GM18909 (cell line): Measurements from ENCODE around the gene LHFPL3.
A peak's percentile ranks its signal among the peaks of the same experiment; 100 is the strongest.

ENCODE experiments used
- ATAC-seq: cut with Tn5 transposase; IDR thresholded peaks from one replicate; pipeline ENCODE4 v1.9.1; 2021; ENCODE audit warnings: mild to moderate bottlenecking; ENCODE audit not compliant: unreplicated experiment, poor library complexity

LHFPL3 gene

DNA sequence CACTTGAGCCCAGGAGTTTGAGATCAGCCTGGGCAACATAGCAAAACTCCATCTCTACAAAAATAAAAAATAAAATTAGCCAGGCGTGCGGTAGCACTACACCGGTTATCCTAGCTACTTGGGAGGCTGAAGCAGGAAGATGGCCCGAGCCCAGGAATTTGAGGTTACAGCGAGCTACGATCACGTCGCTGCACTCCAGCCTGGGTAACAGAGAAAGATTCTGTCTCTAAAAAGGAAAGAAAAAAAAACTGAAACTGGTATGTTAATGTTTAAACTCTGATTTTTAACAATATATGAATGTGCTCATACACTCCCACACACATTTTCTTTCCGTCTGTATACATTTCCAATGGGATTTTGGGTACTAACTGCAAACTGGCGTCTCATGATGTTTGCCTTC is 545.0 kb downstream of the LHFPL3 start:
- no peak for ATAC-seq

DNA sequence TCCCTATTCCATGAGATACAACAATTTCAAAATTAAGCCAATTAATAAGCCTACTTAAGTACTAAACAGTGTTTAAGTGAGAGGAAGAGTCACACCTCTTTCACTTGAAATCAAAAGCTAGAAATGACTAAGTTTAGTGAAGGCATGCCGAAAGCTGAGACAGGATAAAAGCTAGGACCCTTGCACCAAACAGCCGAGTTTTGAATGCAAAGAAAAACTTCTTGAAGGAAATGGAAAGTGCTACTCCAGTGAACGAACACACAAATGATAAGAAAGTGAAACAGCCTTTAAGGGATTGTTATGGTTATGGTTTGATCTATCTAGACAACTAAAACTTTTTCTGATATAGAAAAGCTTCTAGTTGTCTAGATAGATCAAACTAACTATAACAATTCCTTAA is 550.2 kb downstream of the LHFPL3 start:
- peak; percentile 78 for ATAC-seq

DNA sequence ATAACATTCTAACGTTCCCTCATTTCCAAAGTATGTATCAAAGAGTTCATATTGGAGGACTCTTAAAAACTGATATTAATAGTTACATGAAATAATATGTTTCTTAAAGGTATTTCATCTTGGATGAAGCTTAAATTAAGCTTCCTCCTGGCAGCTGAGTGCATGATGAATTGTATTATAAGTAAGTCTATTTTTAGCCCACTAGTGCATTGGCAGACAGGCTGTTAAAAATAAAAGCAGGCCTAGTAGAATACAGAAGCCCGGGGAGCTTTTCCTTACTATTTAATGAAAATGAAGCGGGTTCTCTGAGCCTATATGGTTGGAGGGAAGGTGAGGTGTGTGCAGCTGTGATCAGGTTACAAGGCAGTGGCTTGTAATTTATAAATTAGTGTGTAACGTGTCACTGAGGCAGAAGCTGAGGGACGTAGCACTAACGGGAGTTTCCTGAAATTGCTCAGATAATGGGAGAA is 554.9 kb downstream of the LHFPL3 start:
- ATAC-seq, result peak; percentile 3

DNA sequence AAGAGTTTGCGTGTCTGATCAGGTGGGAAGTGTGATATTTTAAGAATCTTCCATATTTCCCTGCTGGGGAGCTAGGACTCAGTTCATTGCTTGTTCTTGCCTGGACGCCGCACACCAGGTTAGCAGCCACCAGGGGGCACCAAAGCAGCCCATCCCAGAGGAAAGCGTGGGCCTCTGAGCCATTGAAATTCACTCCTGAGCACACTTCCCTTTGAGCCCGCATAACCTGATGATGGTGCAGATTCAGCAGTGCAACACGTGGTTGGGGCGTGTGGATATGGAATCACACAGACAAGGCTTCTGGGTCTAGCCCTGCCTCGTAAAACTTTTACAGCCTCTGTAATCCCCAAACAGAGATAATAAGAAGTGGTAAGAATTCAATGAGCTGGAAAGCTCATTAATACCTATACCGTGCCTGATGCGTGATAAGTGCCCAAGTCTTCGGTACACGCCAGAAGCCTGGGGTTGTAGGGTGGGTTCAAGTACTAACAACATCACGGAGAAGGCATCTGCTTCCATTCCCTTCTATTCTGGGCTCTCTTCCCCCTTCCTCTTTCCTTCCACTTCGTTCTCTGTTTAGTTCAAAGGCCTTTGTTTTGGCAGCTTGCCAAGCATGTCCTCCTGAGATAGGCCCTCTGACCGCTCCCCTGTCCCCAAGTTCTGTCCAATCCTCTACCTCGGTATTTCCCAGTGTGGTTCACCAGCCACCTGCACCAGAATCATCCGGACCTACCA is 555.5 kb downstream of the LHFPL3 start:
- peak; percentile 92 for ATAC-seq

DNA sequence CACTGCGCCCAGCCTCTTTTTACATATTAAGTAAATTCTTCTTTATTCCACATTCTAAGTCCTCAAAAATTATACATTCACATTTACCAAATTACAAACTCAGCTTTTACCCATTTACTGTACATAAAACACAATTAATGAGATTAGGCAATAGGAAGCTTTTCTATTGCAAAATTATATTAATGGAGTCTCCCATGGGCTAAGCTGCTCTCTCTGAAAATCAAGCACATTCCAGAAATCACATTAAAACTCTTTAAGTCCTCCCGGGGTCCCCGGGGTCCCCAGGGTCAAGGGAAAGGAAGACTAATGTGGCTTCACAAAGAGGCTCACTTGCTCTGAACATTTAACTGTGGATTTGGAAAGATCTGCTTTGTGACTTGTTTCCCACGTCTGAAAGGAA is 558.2 kb downstream of the LHFPL3 start:
- ATAC-seq, result no peak

DNA sequence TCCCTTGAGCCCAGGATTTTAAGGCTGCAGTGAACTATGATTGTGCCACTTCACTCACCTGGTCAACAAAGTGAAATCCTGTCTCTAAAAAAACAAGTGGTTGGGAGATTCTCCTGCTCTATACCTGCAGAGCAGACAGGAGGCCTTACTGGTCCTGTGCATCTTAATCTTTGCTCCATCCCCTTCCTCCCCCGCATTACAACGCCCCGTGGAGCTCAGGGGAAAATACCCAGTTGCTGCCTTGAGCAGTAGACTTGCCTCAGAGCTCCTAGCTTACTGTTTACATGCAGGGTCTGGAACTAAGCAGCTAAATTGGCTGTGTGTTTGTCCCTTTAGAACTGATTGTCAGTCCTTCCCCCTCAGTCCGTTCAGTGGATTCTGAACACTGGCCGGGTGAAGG is 561.8 kb downstream of the LHFPL3 start:
- no peak for ATAC-seq

DNA sequence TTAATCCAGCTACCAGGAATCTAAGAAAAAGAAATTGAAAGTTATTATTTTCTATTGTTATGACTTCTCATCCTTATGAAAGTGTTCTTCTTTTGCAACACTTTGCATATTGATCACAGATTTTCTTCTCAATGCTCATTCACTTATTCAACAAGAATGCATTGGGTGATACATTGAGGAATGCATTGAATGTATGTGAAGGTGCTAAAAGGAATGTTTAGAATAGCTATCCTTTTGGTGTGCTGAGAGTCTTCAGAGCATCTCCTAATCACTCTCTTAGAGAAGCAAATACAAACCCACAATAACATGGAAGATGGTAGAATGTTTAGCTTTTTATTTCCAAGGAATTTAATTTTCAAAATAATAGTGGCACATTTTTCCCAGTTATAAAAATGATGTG is 563.5 kb downstream of the LHFPL3 start:
- ATAC-seq, result no peak

DNA sequence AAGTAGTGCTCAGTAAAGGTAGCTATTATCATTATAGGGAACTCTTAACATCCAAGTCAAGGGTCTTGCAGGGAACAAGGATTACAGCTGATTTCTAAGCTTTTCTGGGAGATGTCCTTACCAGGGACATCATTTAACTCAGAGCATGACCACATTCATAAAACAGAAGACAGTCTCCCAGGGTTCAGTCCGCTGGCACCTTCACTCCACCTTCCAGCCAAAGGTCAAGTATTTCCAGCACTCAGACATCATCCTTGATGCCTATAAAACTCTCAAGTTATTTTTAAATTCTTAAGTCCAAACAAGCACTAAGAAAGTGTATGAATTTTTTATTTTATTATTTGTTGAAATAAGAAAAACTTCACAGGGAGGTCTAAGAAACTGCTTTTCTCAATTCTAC is 565.9 kb downstream of the LHFPL3 start:
- no peak for ATAC-seq

DNA sequence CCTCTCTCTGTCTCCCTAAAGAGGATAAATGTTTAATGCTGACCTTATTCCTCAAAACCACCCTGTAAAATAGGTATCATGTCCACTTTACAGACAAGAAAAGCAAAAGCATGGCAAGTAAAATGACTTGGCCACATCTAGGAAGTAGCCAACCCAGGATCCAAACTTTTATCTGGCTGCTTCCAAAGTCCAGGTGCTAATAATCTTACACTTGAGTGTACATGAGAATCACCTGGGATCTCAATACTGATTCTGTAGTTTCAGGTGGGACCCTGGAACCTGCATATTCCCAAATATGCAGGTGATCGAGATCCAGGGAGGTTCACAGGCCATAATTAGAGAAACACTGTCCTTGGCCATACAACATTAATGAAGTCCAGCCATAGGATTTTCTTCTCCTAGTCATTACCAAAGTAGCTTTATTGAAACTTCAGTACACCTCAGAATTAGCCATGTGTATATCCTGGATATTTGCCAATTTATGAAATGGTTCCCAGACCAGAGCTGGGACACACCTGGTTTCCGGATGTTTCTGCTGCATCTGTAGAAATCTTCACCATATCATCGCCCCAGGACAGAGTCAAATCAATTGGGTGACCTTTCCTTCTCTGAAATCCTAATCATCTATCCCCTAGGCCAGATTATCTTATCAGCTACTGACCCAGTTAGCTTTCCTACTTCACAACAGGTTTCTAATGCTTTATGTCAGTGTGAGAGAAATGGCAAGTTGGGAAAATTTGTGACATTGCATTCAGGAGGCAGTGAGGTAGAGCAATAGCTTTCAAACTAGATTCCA is 566.5 kb downstream of the LHFPL3 start:
- no peak for ATAC-seq

DNA sequence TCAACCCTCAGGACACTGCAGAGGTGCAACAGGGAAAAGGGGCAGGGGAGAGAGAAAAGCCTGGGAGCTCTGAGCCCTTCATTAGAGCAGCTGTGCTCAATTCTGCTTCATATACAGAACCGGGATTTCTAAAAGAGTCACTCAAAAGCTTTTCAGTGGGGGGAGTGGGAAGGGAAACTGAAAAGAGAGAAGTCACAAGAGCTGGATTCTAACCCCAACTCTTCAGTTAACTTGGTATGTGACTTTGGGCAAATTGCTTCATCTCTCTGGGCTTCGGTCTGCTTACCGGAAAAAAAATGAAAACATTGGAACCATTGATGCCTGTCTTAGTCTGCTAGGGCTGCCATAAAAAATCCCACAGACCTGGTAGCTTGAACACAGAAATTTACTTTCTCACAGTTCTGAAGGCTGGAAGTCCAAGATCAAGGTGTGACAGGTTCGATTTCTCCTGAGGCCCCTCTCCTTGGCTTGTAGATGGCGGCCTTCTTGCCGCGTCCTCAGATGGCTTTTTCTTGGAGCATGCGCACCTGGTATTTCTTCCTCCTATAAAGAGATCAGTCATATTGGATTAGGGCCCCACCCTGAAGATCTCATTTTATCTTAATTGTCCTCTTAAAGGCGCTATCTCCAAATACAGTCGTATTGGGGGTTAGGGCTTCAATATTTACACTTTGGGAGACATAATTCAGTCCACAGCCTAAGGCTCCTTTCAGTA is 567.3 kb downstream of the LHFPL3 start:
- no peak for ATAC-seq

DNA sequence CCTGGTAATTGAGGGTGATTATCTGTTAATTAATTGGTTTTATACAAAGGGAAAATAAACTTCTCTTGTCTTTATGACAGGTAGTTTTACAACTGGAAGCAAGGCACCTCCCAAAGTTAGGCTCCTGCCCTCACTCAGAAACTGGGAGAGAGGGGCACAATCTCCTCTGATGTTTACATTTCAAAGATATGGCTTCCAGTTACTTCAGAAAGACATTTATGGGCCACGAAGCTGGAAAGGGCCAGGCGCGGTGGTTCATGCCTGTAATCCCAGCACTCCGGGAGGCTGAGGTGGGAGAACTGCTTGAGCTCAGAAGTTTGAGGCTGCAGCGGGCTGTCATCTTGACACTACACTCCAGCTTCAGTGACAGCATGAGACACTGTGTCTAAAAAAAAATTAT is 570.0 kb downstream of the LHFPL3 start:
- ATAC-seq, result no peak

DNA sequence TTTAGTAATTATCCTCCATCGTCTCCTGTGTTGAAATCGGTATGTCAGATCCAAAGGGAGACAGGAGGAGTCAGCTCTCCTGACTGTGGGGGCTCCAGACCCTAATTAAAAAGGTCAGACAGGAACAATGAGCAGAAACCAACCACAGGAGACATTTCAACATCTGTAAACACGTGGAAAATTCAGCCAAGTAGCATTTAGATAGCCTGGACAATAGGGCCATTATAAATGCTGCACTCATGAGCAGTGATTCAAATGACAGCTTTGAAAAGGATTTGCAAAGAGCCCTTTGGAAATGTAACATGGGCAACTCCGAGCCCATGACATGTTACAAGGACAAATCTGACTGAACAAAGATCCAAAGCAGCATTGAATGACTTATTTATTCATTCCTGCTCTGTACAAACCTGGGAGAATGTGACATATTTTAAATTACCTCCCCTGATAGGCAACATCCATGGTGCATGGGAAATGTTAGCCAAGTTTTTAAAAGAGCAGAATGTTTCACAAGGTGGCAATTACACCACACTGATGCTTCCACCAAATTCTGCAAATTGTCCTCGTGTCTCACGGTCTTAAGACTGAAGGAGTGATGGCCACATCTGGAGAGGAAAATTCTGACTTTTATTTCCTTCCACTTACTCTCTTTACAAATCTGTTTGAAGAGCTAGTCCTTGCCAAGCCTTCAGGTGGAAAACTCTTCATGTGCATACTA is 572.3 kb downstream of the LHFPL3 start:
- ATAC-seq, result no peak

DNA sequence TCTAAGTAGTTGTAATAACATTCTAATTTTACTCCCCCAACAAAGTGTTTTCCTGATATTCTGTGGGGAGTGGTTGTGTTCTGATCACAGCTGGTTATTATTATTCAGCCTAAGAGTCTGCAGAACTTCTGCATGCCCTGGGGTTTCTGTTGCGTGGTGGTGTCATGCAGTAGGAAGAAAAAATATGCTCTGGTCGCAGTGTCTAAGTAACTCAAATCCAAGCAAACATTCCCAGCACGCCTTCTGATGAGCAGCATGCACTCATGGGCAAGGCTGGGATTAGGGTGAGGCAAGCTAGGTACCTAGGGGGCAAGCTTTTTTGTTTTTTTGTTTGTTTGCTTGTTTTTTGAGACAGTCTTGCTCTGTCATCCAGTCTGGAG is 572.8 kb downstream of the LHFPL3 start:
- no peak for ATAC-seq

DNA sequence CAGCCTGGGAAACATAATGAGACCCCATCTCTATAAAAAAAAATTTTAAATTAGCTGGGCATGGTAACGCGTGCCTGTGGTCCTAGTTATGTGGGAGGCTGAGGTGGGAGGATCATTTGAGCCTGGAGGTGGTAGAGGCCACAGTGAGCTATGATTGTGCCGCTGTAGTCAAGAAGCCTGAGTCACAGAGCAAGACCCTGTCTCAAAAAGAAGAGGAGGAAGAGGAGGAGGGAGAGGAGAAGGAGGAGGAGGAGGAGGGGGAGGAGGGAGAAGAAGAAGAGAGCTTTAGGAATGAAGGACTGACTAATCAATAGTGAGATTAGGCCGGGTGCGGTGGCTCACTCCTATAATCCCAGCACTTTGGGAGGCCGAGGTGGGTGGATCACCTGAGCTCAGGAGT is 573.8 kb downstream of the LHFPL3 start:
- ATAC-seq, result no peak

DNA sequence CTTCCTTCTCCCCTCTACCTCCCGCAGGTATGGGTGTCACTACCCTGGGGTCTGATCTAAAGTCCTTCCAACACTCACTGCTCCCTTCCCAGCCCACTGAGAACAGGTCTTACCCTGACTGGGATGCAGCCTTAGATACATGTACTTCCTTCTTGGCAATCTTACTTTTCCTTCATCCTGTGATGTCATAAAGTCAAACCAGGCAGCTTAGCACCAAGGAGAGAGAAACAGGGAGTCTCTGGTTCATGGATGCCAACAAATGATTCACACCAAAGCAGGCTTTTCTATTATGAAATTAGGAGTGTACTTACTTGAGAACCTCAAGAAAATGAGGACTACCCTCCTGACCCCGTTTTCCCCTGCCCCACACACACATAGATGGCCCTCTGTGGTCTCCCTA is 574.6 kb downstream of the LHFPL3 start:
- no peak for ATAC-seq

DNA sequence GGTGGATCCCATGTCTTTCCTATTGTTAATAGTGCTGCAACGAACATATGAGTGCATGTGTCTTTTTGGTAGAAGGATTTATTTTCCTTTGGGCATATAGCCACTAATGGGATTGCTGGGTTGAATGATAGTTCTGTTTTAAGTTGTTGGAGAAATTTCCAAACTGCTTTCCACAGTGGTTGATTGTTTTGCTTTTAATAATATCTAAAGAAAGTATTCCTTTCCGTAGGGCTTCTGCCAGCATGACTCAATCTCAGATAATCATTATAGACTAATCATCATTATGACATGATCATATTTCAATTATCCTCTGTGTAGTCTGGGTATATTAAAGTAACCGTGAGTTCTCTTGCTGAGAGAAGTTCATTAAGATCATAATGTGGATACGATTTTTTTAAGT is 575.4 kb downstream of the LHFPL3 start:
- no peak for ATAC-seq

DNA sequence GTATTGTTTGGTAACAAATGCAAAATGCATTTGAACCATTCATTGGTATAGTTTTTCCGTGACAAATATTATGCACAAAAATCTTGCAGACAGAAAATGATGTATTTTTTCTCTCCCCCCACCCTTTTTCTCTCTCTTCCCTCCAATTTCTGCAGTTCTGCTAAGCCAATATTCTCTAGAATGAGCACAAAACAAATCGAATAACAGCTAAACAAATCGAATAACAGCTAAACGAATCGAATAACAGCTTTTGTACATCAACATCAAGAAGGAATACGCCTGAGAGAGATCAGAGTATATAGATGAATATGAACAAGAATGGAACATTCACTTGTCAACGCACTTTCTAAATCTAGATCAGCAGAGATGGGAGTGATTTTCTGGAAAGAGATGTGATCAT is 577.6 kb downstream of the LHFPL3 start:
- ATAC-seq, result no peak

DNA sequence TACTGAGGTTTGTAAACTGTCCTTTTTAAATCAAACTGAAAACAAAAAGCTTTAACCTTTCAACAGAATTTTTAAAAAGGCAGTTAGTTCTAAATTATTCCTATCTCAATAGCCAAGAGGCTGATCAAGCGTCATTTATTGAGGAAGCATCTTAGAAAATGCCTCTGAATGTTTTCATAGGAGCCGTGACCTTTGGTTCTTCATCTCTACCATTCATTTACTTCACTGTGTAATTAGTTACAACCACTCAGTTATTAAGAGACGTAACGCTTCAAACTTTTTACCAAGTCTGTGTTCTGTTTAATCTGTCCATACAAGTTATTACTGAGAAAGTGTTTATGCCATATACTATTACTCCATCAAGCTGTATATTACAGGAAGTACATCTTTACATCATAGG is 578.2 kb downstream of the LHFPL3 start:
- no peak for ATAC-seq

DNA sequence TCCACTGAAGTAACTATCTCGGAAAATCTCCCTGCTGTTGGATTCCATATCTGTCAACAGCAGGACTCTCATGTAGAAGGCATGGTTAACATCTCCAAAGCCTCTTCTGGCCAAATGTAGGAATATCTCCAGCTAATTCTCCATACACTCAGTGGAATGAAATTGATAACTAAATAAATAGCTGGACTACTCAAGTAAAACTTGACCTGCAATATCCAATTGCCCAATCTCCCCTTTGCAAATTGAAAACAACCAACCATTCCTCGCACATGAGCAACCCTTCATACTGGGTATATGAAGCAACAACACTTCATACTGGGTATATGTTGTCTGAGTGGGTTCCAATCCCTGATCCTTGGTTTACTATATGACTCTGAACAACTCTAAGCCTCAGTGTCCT is 580.2 kb downstream of the LHFPL3 start:
- ATAC-seq, result no peak

DNA sequence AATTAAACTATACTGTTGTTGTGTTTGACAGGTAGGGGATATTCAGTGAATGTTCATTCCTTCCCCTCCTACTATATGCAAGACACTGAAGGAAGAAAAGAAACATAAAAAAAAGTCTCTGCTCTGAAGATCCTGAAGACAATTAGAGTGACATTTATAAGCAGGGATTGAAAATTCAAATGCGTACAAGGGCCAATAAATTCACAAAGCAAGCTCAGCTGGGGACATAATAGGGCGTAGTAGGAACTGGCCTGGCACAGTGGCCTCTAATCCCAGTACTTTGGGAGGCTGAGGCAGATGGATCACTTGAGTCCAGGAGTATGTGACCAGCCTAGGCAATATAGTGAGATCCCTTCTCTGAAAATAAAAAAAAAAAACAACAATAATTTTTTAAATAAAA is 580.7 kb downstream of the LHFPL3 start:
- ATAC-seq, result no peak

DNA sequence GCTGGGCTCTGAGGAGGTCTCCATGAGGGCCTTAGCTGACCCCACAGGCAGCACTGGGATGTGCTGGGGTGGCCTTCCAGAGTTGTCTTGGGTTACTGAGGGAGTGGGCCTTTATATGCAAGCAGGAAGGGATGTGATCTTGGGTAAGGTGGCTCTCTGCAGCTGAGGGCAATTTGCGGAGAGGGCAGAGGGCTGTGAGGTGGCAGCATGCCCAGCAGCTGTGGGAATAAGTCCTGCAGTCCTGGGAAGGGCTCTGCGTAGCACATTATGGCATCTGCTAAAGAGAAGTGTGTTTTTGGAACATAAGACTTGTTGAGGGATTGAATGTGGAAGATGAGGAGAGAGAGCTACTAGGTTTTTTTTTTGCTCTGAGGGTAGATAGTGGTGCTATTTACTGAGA is 586.0 kb downstream of the LHFPL3 start:
- ATAC-seq, result no peak
